ENCODE measurements around the gene LRP10. TPM values are rescaled to one million over a fixed set of nuclear protein-coding genes. Genes with fewer than 3 reads are reported as not detected.
A peak's percentile ranks its signal among the peaks of the same experiment; 100 is the strongest.

The LRP10 gene
- total and polyA plus RNA-seq, 2 of the 8 experiments (the other 6 are each of a cell fraction or from before 2014, with no cell fraction given) = 12.4 to 15.6 TPM

DNA sequence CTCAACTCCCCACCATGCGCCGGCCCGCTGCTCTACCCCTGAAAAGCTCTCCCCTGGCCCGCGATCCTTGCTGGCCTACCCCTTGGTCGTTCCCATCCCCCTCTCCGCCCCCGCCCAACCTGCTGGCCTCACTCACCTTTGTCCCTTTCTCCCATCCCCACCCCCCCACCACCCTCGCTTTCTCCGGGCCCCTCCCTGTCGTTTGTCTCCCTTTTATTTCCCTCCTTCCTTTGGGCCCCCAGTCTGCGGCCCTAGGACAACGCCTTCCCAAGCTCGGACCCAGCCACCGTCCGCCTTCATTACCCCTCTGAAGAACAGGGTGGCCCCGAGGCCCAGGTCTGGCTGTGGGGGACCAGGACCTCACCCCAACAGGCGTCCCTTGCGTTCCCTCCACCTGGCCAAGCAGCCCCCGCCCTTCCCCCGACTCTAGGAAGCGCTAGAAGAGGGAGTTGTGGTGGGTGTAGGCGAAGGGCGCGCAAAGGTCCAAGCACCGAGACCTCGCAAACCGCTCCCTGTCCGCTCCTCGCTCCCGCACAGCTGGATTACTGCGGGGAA lies 49.4 kb upstream of the LRP10 start (continued):
- TF ChIP-seq, protein P1, sequence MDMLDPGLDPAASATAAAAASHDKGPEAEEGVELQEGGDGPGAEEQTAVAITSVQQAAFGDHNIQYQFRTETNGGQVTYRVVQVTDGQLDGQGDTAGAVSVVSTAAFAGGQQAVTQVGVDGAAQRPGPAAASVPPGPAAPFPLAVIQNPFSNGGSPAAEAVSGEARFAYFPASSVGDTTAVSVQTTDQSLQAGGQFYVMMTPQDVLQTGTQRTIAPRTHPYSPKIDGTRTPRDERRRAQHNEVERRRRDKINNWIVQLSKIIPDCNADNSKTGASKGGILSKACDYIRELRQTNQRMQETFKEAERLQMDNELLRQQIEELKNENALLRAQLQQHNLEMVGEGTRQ (IDR thresholded peaks at IDR 0.05; ENCODE audit: low read length) = no peak
- TF ChIP-seq EGR1 (IDR thresholded peaks at IDR 0.05; ENCODE audit: borderline replicate concordance, low read depth, low read length) = peak; percentile 89
- TF ChIP-seq, protein P2, sequence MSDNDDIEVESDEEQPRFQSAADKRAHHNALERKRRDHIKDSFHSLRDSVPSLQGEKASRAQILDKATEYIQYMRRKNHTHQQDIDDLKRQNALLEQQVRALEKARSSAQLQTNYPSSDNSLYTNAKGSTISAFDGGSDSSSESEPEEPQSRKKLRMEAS (IDR thresholded peaks at IDR 0.05) = peak; percentile 54
- no peak for TF ChIP-seq RFX5 (IDR thresholded peaks at IDR 0.05; ENCODE audit: borderline replicate concordance, low read depth, low read length)
- TF ChIP-seq TAF1 (IDR thresholded peaks at IDR 0.05; ENCODE audit: low read depth, low read length) = peak; percentile 53; the same call in 1 of the 2 replicates
